Smooth muscle cell of trachea (primary cell): Measurements from ENCODE around the gene EPHA1. TPM values are rescaled to one million over a fixed set of nuclear protein-coding genes. Genes with fewer than 3 reads are reported as not detected.

Source experiments
- total RNA-seq: library from RNA; depleted of rRNA; stranded (reverse); fragments of >200 nt; gene quantifications from 2 replicates; pipeline ENCODE4 v1.2.1, GENCODE V29; 2014

Gene EPHA1
- total RNA-seq, result under 0.01 and 0.15 TPM in 2 replicates

GRCh38 chr7:143408686-143409561 lies at the start of gene EPHA1:
Gene EPHA1 (minus strand): TSS chr7:143408856. CDS start chr7:143408805, 51 bp downstream.

GRCh38 chr7:143443153-143443552 lies 34.5 kb upstream of the EPHA1 start, which contains the start of gene TAS2R60:
Gene TAS2R60 (plus strand): TSS chr7:143443453. CDS start chr7:143443453, 0 bp downstream.

DNA sequence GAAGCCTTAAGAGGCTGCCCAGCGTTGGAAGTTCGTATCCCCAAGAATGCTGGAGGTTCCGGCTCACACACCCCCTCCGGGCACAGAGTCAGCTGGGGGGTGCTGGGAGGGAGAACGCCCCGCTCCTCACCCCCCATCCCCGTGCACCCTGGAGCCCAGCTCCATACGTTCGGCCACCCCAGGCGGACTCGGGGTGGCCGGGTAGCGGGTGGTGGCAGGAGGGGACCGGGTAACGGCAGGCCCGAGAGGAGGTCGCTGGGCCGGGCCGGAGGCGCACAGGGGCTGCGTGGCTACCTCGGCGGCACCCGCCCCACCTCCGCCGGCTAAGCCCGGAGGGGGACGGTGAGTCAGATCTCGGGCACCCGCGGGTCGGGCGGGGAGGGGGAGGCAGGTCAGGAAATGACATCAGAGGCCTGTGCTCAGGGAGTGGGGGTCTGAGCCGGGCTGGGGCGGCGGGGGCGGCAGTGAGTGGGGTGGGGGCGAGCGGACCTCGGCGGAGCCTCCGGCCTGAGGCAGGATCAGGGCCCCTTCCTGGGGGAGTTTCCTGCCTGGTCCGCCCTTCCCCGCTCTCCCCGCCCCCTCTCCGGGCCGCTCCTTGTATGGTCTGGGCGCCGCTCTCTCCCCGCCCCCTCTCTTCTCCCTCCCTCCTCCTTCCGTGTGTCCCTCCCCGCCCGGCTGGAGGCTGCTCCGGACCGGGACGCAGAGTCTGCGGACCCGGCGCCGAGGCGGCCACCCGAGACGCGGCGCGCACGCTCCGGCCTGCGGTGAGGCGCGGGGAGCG lies 27.8 kb downstream of the EPHA1 start, which contains the start of gene ZYX:
ZYX (plus strand) TSS at position 700 of the 781 bp plus-strand sequence. CDS start 227 bp downstream, outside the sequence.

DNA sequence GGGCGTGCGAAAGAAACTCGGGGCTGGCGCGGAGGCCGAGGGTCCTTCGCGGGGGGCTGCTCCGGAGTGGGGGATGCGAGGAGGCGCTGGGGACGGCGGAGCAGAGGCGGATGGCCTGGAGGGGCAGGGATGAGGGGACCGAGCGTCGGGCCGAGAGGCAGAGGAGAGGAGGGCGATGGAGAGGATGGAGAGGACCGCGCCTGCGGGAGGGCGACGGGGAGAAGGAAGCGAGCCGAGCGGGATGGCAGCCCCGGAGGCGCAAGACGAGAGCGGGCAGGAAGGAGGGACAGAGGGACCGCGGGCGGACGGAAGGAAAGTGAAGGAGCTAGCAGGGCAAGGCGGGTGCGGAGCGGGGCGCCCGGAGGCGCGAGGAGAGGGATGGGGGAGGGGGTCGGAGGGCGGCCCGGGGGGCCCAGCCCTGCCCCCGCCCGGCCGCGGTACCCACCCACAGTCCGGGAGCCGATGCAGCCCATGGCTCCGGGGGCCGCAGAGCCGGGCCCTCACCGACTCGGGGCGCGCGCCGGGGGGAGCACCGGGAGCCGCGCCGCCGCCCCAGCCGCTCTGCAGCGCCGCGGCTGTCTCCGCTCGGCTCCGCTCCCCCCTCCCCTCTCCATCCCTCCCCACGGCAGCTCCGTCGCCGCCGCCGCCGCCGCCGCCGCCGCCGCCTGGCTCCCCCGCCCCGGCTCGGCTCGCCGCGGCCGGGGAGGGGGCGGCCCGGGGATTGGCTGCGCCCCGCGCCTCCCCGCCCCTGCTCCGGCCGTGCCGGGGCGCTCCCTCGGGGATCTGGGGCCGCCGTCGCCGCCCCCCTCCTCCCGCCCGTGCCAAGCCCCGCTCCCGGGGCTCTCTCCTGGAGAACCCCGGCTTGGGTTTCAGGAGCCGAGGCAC lies 46.3 kb downstream of the EPHA1 start, which contains the start of gene FAM131B:
FAM131B (minus strand) TSS at position 583 of the 885 bp plus-strand sequence; CDS start at position 473, 110 bp downstream.

Other genes with a start within 250 kb of the EPHA1 start
- gene TAS2R39, start 225.4 kb downstream of the EPHA1 start, total RNA-seq, result not detected in 2 replicates
- gene TAS2R40, start 186.8 kb downstream of the EPHA1 start, total RNA-seq, result not detected in 2 replicates
- gene GSTK1, start 145.4 kb downstream of the EPHA1 start, total RNA-seq, result 106 and 155 TPM in 2 replicates
- 0.50 TPM in 1 of 2 replicates, not detected in the other for gene TMEM139, start 123.9 kb downstream of the EPHA1 start, total RNA-seq
- 12.9 and 14.4 TPM in 2 replicates for gene CASP2, start 120.5 kb downstream of the EPHA1 start, total RNA-seq
- gene CLCN1, start 92.7 kb downstream of the EPHA1 start, total RNA-seq, result not detected in 2 replicates
- gene FAM131B, start 46.1 kb downstream of the EPHA1 start, total RNA-seq, result 3.9 and 13.2 TPM in 2 replicates
- gene ZYX, start 27.5 kb downstream of the EPHA1 start, total RNA-seq, result 70.0 and 70.3 TPM in 2 replicates
- gene TAS2R60, start 34.6 kb upstream of the EPHA1 start, total RNA-seq, result 0.15 TPM in 1 of 2 replicates, not detected in the other
- 0.17 TPM in 1 of 2 replicates, not detected in the other for gene TAS2R41, start 69.0 kb upstream of the EPHA1 start, total RNA-seq
- not detected in 2 replicates for gene CTAGE15, start 162.9 kb upstream of the EPHA1 start, total RNA-seq
- gene TCAF2, start 212.1 kb upstream of the EPHA1 start, total RNA-seq, result 2.6 and 5.2 TPM in 2 replicates